NCI-H2227 (cell line): ENCODE results near the gene PARD3.
"Not testable (repeated sequence)": the region's sequence is repeated elsewhere in the genome, so short reads cannot be mapped to it uniquely, and the experiment has no call there.

Source experiments
- DNase-seq: peaks from one replicate; lab custom pipeline; 2025; ENCODE audit not compliant: unreplicated experiment; lab: John Stamatoyannopoulos, UW

Gene PARD3

GRCh38 chr10:34768261-34768971, 46.7 kb downstream of the PARD3 start:
- DNase-seq, result no peak

GRCh38 chr10:34766811-34767494, 48.1 kb downstream of the PARD3 start:
- no peak for DNase-seq

- no peak for DNase-seq
These were observed 48.9 kb downstream of the PARD3 start for GRCh38 chr10:34766266-34766600.

GRCh38 chr10:34764472-34764946, 50.6 kb downstream of the PARD3 start:
- no peak for DNase-seq

GRCh38 chr10:34762603-34763299, 52.3 kb downstream of the PARD3 start:
- DNase-seq, result no peak

- DNase-seq, result no peak
These were observed 52.9 kb downstream of the PARD3 start for GRCh38 chr10:34762156-34762555.

GRCh38 chr10:34761453-34761852, 53.6 kb downstream of the PARD3 start:
- no peak for DNase-seq

- DNase-seq, result no peak
These were observed 54.5 kb downstream of the PARD3 start for GRCh38 chr10:34760606-34761005.

- no peak for DNase-seq
These were observed 55.3 kb downstream of the PARD3 start for GRCh38 chr10:34759837-34760215.

- no peak for DNase-seq
These were observed 55.8 kb downstream of the PARD3 start for GRCh38 chr10:34759161-34759836.

GRCh38 chr10:34758447-34758996, 56.6 kb downstream of the PARD3 start:
- no peak for DNase-seq

- DNase-seq, result no peak
These were observed 57.2 kb downstream of the PARD3 start for GRCh38 chr10:34757933-34758332.

GRCh38 chr10:34757181-34757580, 57.9 kb downstream of the PARD3 start:
- DNase-seq, result not testable (repeated sequence)

- no peak for DNase-seq
These were observed 58.5 kb downstream of the PARD3 start for GRCh38 chr10:34756584-34756983.

- DNase-seq, result no peak
These were observed 61.9 kb downstream of the PARD3 start for GRCh38 chr10:34753014-34753757.

- DNase-seq, result no peak
These were observed 63.8 kb downstream of the PARD3 start for GRCh38 chr10:34751272-34751671.

GRCh38 chr10:34750795-34751194, 64.3 kb downstream of the PARD3 start:
- DNase-seq, result not testable (repeated sequence)

- DNase-seq, result no peak
These were observed 66.3 kb downstream of the PARD3 start for GRCh38 chr10:34748767-34749166.

- DNase-seq, result no peak
These were observed 66.7 kb downstream of the PARD3 start for GRCh38 chr10:34748357-34748756.

GRCh38 chr10:34746094-34746493, 69.0 kb downstream of the PARD3 start:
- no peak for DNase-seq

- no peak for DNase-seq
These were observed 69.9 kb downstream of the PARD3 start for GRCh38 chr10:34745244-34745643.
